Measurements from ENCODE around the gene CLRN2.

The CLRN2 gene

GRCh38 chr4:17514865-17515264, at the start of gene CLRN2:
CLRN2 (plus strand) TSS chr4:17515165; CDS start chr4:17515267, 102 bp downstream.
- no peak for FAIRE-seq

GRCh38 chr4:17468619-17469221, 46.2 kb upstream of the CLRN2 start:
- FAIRE-seq: no peak

- no peak for FAIRE-seq
Measured at GRCh38 chr4:17469931-17470674, 44.9 kb upstream of the CLRN2 start.

- FAIRE-seq: no peak
Measured at GRCh38 chr4:17475481-17475880, 39.5 kb upstream of the CLRN2 start.

GRCh38 chr4:17476853-17477252, 38.1 kb upstream of the CLRN2 start:
- no peak for FAIRE-seq

GRCh38 chr4:17477774-17478472, 37.0 kb upstream of the CLRN2 start:
- no peak for FAIRE-seq

- no peak for FAIRE-seq
Measured at GRCh38 chr4:17480210-17480927, 34.6 kb upstream of the CLRN2 start.

- no peak for FAIRE-seq
Measured at GRCh38 chr4:17480955-17481354, 34.0 kb upstream of the CLRN2 start.

- FAIRE-seq: no peak
Measured at GRCh38 chr4:17482716-17483115, 32.2 kb upstream of the CLRN2 start.

- no peak for FAIRE-seq
Measured at GRCh38 chr4:17489123-17489522, 25.8 kb upstream of the CLRN2 start.

GRCh38 chr4:17489721-17490120, 25.2 kb upstream of the CLRN2 start:
- FAIRE-seq: no peak

GRCh38 chr4:17490575-17491059, 24.3 kb upstream of the CLRN2 start:
- FAIRE-seq: no peak

- no peak for FAIRE-seq
Measured at GRCh38 chr4:17491196-17491595, 23.8 kb upstream of the CLRN2 start.

GRCh38 chr4:17492058-17492741, 22.8 kb upstream of the CLRN2 start:
- FAIRE-seq: no peak

- no peak for FAIRE-seq
Measured at GRCh38 chr4:17492876-17493275, 22.1 kb upstream of the CLRN2 start.

- FAIRE-seq: no peak
Measured at GRCh38 chr4:17493619-17494018, 21.3 kb upstream of the CLRN2 start.

- no peak for FAIRE-seq
Measured at GRCh38 chr4:17494258-17495190, 20.4 kb upstream of the CLRN2 start.

GRCh38 chr4:17497890-17498523, 17.0 kb upstream of the CLRN2 start:
- no peak for FAIRE-seq

- FAIRE-seq: no peak
Measured at GRCh38 chr4:17500574-17500973, 14.4 kb upstream of the CLRN2 start.

- FAIRE-seq: no peak
Measured at GRCh38 chr4:17502756-17503155, 12.2 kb upstream of the CLRN2 start.

GRCh38 chr4:17504081-17504480, 10.9 kb upstream of the CLRN2 start:
- FAIRE-seq: no peak

All from colon (tissue), 2 donors.